Myometrial cell (primary cell): ENCODE measurements around the gene BFSP2. TPM values are rescaled to one million over a fixed set of nuclear protein-coding genes. Genes with fewer than 3 reads are reported as not detected.

Experiments used
- total RNA-seq: library from RNA; depleted of rRNA; stranded (reverse); fragments of >200 nt; gene quantifications from 2 replicates; pipeline ENCODE4 v1.2.3, GENCODE V29; 2015

Gene BFSP2, protein sequence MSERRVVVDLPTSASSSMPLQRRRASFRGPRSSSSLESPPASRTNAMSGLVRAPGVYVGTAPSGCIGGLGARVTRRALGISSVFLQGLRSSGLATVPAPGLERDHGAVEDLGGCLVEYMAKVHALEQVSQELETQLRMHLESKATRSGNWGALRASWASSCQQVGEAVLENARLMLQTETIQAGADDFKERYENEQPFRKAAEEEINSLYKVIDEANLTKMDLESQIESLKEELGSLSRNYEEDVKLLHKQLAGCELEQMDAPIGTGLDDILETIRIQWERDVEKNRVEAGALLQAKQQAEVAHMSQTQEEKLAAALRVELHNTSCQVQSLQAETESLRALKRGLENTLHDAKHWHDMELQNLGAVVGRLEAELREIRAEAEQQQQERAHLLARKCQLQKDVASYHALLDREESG
- total RNA-seq, result not detected in 2 replicates

DNA sequence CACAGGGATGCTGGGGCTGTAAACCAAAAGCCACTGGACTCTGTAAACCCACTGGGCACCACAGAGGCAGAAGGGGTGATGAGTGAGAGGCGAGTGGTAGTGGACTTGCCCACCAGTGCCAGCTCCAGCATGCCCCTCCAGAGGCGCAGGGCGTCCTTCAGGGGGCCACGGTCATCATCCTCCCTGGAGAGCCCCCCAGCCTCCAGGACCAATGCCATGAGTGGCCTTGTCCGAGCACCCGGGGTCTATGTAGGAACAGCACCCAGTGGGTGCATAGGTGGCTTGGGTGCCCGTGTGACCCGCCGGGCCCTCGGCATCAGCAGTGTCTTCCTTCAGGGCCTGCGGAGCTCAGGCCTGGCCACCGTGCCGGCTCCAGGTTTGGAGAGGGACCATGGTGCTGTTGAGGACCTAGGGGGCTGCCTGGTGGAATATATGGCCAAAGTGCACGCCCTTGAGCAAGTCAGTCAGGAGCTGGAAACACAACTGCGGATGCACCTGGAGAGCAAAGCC lies at the start of gene BFSP2:
Gene BFSP2, plus strand, starts transcription at position 51 of the 510 bp plus-strand sequence. Its CDS starts 28 bp downstream, at position 79.

Other genes with a start within 250 kb of the BFSP2 start
- 97.4 and 102 TPM in 2 replicates for gene CDV3, start 173.6 kb downstream of the BFSP2 start, total RNA-seq